Measurements from ENCODE around the gene KCTD13. TPM values are rescaled to one million over a fixed set of nuclear protein-coding genes. Genes with fewer than 3 reads are reported as not detected.
"Not testable (repeated sequence)": the region's sequence is repeated elsewhere in the genome, so short reads cannot be mapped to it uniquely, and the experiment has no call there.

KCTD13 gene
- total RNA-seq, 2 experiments from 2014 or later = 40.0 to 43.8 TPM

DNA sequence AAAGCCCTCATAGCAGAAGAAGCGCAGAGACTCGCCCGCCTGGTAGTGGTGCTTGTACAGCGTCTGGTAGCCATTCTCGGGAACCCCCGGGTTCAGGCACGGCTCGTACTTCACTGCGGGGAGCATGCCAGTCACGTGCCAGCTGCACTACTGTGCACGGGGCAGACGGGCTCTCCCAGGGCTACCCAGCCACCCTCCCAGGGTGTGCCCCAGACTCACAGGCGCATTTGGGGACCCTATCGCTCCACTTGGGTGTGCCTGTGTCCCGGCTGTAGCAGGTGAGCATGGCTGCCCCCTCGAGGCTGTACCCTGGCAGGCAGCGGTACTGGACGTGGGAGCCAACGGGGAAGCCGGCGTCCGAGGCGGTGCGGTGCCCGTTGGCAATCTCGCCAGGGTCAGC is 52.7 kb downstream of the KCTD13 start:
- CTCF ChIA-PET = no interaction called here
- Mint-ChIP-seq H3K4me3 (no peak overlapping the region), H3K4me1 (ENCODE audit: low read depth) (peaks cover 18% of the 10 kb centered on the region), H3K36me3 (ENCODE audit: low read depth) (no peaks in the 10 kb centered on the region), H3K9me3 (no peaks in the 10 kb centered on the region), H3K27ac (no peak overlapping the region), H3K27me3 (peaks cover 18% of the 10 kb centered on the region)
- H3K4me3 ChIP-seq (ENCODE audit: low read length) = no peak overlapping the region
- intact Hi-C loops (cut with DNase I, micrococcal nuclease) = no loop called here
- no peak overlapping the region for H3K27ac ChIP-seq (ENCODE audit: low read depth in 1 of 2, low read length in 2 of 2)
- peaks cover 0 to 10% of the 10 kb centered on the region in 2 experiments for H3K9me3 ChIP-seq (ENCODE audit: control insufficient read depth in 1 of 2, insufficient read depth in 1 of 2, low read length in 2 of 2)
- DNase-seq (no peak), ATAC-seq (ENCODE audit: poor library complexity) (no peak)
- H3K4me1 ChIP-seq (ENCODE audit: insufficient read depth, low read length) = peaks cover 20% of the 10 kb centered on the region
- TF ChIP-seq, protein P1, sequence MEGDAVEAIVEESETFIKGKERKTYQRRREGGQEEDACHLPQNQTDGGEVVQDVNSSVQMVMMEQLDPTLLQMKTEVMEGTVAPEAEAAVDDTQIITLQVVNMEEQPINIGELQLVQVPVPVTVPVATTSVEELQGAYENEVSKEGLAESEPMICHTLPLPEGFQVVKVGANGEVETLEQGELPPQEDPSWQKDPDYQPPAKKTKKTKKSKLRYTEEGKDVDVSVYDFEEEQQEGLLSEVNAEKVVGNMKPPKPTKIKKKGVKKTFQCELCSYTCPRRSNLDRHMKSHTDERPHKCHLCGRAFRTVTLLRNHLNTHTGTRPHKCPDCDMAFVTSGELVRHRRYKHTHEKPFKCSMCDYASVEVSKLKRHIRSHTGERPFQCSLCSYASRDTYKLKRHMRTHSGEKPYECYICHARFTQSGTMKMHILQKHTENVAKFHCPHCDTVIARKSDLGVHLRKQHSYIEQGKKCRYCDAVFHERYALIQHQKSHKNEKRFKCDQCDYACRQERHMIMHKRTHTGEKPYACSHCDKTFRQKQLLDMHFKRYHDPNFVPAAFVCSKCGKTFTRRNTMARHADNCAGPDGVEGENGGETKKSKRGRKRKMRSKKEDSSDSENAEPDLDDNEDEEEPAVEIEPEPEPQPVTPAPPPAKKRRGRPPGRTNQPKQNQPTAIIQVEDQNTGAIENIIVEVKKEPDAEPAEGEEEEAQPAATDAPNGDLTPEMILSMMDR (IDR thresholded peaks at IDR 0.05) = no peak
- POLR2A ChIA-PET = no interaction called here
- peaks cover 21 to 23% of the 10 kb centered on the region in 2 experiments for H3K27me3 ChIP-seq (ENCODE audit: control insufficient read depth in 1 of 2, insufficient read depth in 2 of 2, low read length in 2 of 2)
- no peaks in the 10 kb centered on the region for H3K36me3 ChIP-seq (ENCODE audit: insufficient read depth, low read length)

DNA sequence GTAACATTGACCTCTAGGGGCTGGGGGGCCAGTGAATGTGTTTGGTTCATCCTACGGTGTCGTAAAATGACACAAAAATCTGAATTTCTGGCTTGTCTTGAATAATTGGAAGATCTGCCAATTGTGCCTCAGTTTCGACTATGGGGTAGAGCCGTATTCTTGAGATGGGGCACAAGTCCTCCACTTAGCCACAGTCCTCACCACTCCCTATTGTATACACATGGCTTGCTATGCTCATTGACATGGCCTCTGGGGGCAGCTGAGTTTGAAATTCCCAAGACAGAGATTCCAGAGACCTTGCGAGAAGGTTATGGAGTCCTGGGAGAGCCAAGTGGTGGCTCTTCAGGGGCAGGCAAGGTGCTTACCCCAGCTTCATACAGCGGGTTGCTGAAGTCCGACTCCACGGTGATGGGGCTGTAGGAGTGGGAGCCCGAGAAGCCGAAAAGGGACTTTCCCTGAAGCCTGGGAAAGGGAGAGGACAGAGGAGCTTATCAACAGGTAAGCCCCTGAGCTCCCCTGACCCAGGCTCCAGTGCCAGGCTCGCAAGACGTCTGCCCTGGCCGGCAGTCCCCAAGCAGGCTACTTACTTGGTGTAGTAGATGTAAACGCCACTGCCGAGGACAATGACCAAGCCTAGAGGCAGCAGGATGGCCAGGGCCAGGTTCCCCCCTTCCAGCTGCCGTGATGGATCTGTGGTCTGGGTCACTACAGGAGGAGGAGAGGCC is 54.0 kb downstream of the KCTD13 start:
- Histone ChIP-seq H3K27me3 (ENCODE audit: control insufficient read depth in 1 of 2, insufficient read depth in 2 of 2, low read length in 2 of 2) (peaks cover 10 to 11% of the 10 kb centered on the region in 2 experiments), H3K36me3 (ENCODE audit: insufficient read depth, low read length) (no peaks in the 10 kb centered on the region), H3K27ac (ENCODE audit: low read depth in 1 of 2, low read length in 2 of 2) (no peak overlapping the region), H3K4me1 (ENCODE audit: insufficient read depth, low read length) (peaks cover 10% of the 10 kb centered on the region), H3K9me3 (ENCODE audit: control insufficient read depth in 1 of 2, insufficient read depth in 1 of 2, low read length in 2 of 2) (peaks cover 0 to 3% of the 10 kb centered on the region in 2 experiments), H3K4me3 (ENCODE audit: low read length) (no peak overlapping the region)
- no peak for ATAC-seq (ENCODE audit: poor library complexity)
- Mint-ChIP-seq H3K4me1 (ENCODE audit: low read depth) (peaks cover 7% of the 10 kb centered on the region), H3K36me3 (ENCODE audit: low read depth) (no peaks in the 10 kb centered on the region), H3K27me3 (peaks cover 8% of the 10 kb centered on the region), H3K9me3 (no peaks in the 10 kb centered on the region), H3K27ac (no peak overlapping the region), H3K4me3 (no peak overlapping the region)
- no peak for DNase-seq
- CTCF ChIA-PET = interaction anchor here (0.6 kb wide), 1 partner anchor 152 kb away, joined by 4 read pairs; no protein-coding TSS in a partner anchor
- TF ChIP-seq, protein P1 (IDR thresholded peaks at IDR 0.05) = no peak
- POLR2A ChIA-PET = no interaction called here
- intact Hi-C loops (cut with DNase I, micrococcal nuclease) = no loop called here

DNA sequence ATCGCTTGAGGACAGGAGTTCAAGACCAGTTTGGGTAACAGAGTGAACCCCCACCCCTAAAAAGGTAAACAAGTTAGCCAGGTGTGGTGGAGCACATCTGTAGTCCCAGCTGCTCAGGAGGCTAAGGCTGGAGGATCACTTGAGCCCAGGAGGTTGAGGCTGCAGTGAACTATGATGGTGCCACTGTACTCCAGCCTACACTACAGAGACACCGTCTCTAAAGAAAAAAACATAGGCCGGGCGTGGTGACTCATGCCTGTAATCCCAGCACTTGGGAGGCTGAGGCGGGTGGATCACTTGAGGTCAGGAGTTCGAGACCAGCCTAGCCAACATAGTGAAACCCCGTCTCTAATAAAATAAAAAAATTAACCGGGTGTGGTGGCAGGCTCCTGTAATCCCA is 57.0 kb downstream of the KCTD13 start:
- H3K27me3 Mint-ChIP-seq; H3K4me3 Mint-ChIP-seq; H3K36me3 ChIP-seq (ENCODE audit: insufficient read depth, low read length); H3K4me1 Mint-ChIP-seq (ENCODE audit: low read depth); H3K27ac Mint-ChIP-seq; intact Hi-C loops (cut with DNase I, micrococcal nuclease); POLR2A ChIA-PET; H3K4me1 ChIP-seq (ENCODE audit: insufficient read depth, low read length); DNase-seq; H3K9me3 Mint-ChIP-seq; H3K27me3 ChIP-seq (ENCODE audit: control insufficient read depth in 1 of 2, insufficient read depth in 2 of 2, low read length in 2 of 2); H3K27ac ChIP-seq (ENCODE audit: low read depth in 1 of 2, low read length in 2 of 2); H3K9me3 ChIP-seq (ENCODE audit: control insufficient read depth in 1 of 2, insufficient read depth in 1 of 2, low read length in 2 of 2); H3K36me3 Mint-ChIP-seq (ENCODE audit: low read depth); ATAC-seq (ENCODE audit: poor library complexity); H3K4me3 ChIP-seq (ENCODE audit: low read length): not testable (repeated sequence)
- CTCF ChIA-PET = interaction anchor here (1.1 kb wide), 1 partner anchor 20 kb away, joined by 3 read pairs; no protein-coding TSS in a partner anchor
